SHP77 treated with DMSO at 0.1 percent for 48 hours (cell line): ENCODE results near the gene UTP4.

ENCODE experiments used
- DNase-seq: peaks from one replicate; lab custom pipeline; 2025; lab: John Stamatoyannopoulos, UW

Gene UTP4

GRCh38 chr16:69132424-69133252 lies at the start of gene UTP4, which contains the start of gene CHTF8:
Gene UTP4, plus strand, starts transcription at chr16:69132649. Its CDS starts 811 bp downstream, at chr16:69133460.
Gene CHTF8, minus strand, starts transcription at chr16:69132588. Its CDS starts 11,130 bp downstream, at chr16:69121458.
- DNase-seq, result peak; percentile 48

- DNase-seq, result no peak
Observed at GRCh38 chr16:69083306-69083941, 49.0 kb upstream of the UTP4 start.

- no peak for DNase-seq
Observed at GRCh38 chr16:69084289-69084688, 48.2 kb upstream of the UTP4 start.

GRCh38 chr16:69085032-69085695 lies 47.3 kb upstream of the UTP4 start:
- DNase-seq, result no peak

- DNase-seq, result no peak
Observed at GRCh38 chr16:69087161-69087581, 45.3 kb upstream of the UTP4 start.

GRCh38 chr16:69088684-69089083 lies 43.8 kb upstream of the UTP4 start:
- DNase-seq, result no peak

- no peak for DNase-seq
Observed at GRCh38 chr16:69089091-69089910, 43.1 kb upstream of the UTP4 start.

- DNase-seq, result no peak
Observed at GRCh38 chr16:69093974-69094373, 38.5 kb upstream of the UTP4 start.

- no peak for DNase-seq
Observed at GRCh38 chr16:69094501-69094900, 37.9 kb upstream of the UTP4 start.

GRCh38 chr16:69095193-69095592 lies 37.3 kb upstream of the UTP4 start:
- no peak for DNase-seq

- peak; percentile 21 for DNase-seq
Observed at GRCh38 chr16:69100071-69100691, 32.3 kb upstream of the UTP4 start.

- no peak for DNase-seq
Observed at GRCh38 chr16:69105501-69106361, 26.7 kb upstream of the UTP4 start, which contains the start of gene HAS3. Gene HAS3, plus strand, starts transcription at chr16:69105653. Its CDS starts 3,743 bp downstream, at chr16:69109396.

GRCh38 chr16:69106491-69107315 lies 25.7 kb upstream of the UTP4 start:
- DNase-seq, result no peak

GRCh38 chr16:69107316-69107962 lies 25.0 kb upstream of the UTP4 start:
- DNase-seq, result no peak

GRCh38 chr16:69108064-69108904 lies 24.2 kb upstream of the UTP4 start:
- no peak for DNase-seq

- no peak for DNase-seq
Observed at GRCh38 chr16:69108905-69109252, 23.6 kb upstream of the UTP4 start.

GRCh38 chr16:69109486-69110270 lies 22.8 kb upstream of the UTP4 start:
- DNase-seq, result no peak
